WERI-Rb-1 (cell line): ENCODE data around the gene HSPA12B.

ENCODE experiments used
- DNase-seq: peaks from one replicate; pipeline ENCODE4 v3.0.0-alpha.2; 2020
- H3K27ac ChIP-seq: fragments of 250-450 bp; sonication (Bioruptor Pico); 2 replicates; pipeline ENCODE4 v1.5.1; 2020; ENCODE audit warnings: mild to moderate bottlenecking, moderate library complexity
- H3K27me3 ChIP-seq: fragments of 250-450 bp; sonication (Bioruptor Pico); 2 replicates; pipeline ENCODE4 v1.5.1; 2021; ENCODE audit warnings: mild to moderate bottlenecking, low read depth, moderate library complexity; ENCODE audit not compliant: insufficient read depth, severe bottlenecking
- H3K36me3 ChIP-seq: fragments of 250-450 bp; sonication (Bioruptor Pico); 2 replicates; pipeline ENCODE4 v1.5.1; 2020; ENCODE audit warnings: mild to moderate bottlenecking, moderate library complexity
- H3K4me3 ChIP-seq: 2 replicates; pipeline ENCODE4 v1.5.1; 2011; ENCODE audit warnings: low read depth, mild to moderate bottlenecking, control low read depth, low read length
- H3K9me3 ChIP-seq: fragments of 250-450 bp; sonication (Bioruptor Pico); 2 replicates; pipeline ENCODE4 v1.5.1; 2021; ENCODE audit warnings: mild to moderate bottlenecking, moderate library complexity; ENCODE audit not compliant: severe bottlenecking
- TF ChIP-seq, protein P1 (sequence below): IDR thresholded peaks from 2 replicates; pipeline ENCODE4 v1.5.1; 2011; ENCODE audit warnings: low read depth, mild to moderate bottlenecking, control low read depth, inconsistent platforms, low read length

Gene HSPA12B

DNA sequence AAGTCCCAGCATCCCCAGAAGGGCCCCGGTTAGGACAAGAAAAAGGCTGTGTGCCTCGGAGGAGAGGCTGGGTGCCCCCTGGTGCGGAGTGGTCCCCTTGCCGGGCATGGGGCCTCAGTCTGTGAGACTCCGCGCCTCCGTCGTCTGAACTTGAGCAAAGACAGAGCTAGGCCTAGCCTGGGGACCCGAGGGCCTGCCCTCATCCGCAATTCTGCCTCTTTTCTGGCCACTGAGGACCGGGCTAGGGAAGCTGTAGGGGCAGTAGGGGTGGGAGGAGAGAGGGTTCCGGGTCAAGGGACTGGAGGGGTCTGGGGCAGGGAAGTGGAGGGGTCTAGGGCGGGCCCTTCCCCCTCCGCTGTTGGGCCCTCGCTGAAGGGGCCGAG lies 550 bp upstream of the HSPA12B start:
- Histone ChIP-seq H3K27me3 (no peaks in the 10 kb centered on the region), H3K27ac (no peak overlapping the region), H3K9me3 (no peaks in the 10 kb centered on the region), H3K36me3 (no peaks in the 10 kb centered on the region), H3K4me3 (no peak overlapping the region)
- DNase-seq, result no peak
- TF ChIP-seq, protein P1, sequence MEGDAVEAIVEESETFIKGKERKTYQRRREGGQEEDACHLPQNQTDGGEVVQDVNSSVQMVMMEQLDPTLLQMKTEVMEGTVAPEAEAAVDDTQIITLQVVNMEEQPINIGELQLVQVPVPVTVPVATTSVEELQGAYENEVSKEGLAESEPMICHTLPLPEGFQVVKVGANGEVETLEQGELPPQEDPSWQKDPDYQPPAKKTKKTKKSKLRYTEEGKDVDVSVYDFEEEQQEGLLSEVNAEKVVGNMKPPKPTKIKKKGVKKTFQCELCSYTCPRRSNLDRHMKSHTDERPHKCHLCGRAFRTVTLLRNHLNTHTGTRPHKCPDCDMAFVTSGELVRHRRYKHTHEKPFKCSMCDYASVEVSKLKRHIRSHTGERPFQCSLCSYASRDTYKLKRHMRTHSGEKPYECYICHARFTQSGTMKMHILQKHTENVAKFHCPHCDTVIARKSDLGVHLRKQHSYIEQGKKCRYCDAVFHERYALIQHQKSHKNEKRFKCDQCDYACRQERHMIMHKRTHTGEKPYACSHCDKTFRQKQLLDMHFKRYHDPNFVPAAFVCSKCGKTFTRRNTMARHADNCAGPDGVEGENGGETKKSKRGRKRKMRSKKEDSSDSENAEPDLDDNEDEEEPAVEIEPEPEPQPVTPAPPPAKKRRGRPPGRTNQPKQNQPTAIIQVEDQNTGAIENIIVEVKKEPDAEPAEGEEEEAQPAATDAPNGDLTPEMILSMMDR, result no peak

GRCh38 chr20:3733119-3733995 lies 872 bp downstream of the HSPA12B start:
- no peaks in the 10 kb centered on the region for H3K36me3 ChIP-seq
- DNase-seq, result no peak
- no peaks in the 10 kb centered on the region for H3K9me3 ChIP-seq
- no peak overlapping the region for H3K27ac ChIP-seq
- no peak overlapping the region for H3K4me3 ChIP-seq
- TF ChIP-seq, protein P1, result no peak
- no peaks in the 10 kb centered on the region for H3K27me3 ChIP-seq

DNA sequence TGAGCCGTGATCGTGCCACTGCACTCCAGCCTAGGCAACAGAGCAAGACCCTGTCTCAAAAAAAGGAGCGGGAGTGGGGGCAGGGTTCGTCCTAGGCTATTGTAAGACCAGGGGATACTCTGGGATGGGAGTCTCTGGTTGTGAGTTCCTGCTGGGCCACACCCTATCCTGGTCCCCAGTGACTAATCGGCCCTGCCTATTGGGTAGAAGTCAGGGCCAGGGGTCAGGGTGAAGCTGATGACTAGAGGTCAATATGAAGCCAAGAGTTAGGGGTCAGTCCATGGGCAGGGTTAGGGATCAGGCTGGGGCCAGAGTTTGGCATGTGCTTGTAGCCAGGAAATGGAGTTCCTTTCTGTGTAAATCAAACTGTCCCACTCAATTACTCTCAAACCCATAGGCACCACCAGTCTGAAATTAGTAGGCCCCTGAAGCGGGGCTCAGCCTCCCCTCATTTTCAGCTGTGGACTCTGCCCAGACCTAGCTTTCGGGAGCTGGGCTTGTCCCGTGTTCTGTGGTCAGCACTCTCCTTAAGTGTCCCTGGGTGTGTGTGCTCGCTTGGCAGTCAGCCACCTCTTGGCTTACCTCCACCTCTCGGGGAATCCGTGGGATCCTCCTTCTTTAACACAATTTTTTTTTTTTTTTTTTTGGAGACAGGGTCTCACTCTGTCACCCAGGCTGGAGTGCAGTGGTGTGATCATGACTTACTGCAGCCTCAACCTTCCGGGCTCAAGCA lies 1.8 kb downstream of the HSPA12B start:
- Histone ChIP-seq H3K27ac (no peak overlapping the region), H3K36me3 (no peaks in the 10 kb centered on the region), H3K9me3 (no peaks in the 10 kb centered on the region), H3K27me3 (no peaks in the 10 kb centered on the region), H3K4me3 (no peak overlapping the region)
- TF ChIP-seq, protein P1, result no peak
- DNase-seq, result no peak

GRCh38 chr20:3735768-3736167 lies 3.3 kb downstream of the HSPA12B start:
- no peaks in the 10 kb centered on the region for H3K36me3 ChIP-seq
- TF ChIP-seq, protein P1, result no peak
- no peak for DNase-seq
- no peaks in the 10 kb centered on the region for H3K27me3 ChIP-seq
- H3K4me3 ChIP-seq, result no peak overlapping the region
- H3K27ac ChIP-seq, result no peak overlapping the region
- H3K9me3 ChIP-seq, result no peaks in the 10 kb centered on the region

DNA sequence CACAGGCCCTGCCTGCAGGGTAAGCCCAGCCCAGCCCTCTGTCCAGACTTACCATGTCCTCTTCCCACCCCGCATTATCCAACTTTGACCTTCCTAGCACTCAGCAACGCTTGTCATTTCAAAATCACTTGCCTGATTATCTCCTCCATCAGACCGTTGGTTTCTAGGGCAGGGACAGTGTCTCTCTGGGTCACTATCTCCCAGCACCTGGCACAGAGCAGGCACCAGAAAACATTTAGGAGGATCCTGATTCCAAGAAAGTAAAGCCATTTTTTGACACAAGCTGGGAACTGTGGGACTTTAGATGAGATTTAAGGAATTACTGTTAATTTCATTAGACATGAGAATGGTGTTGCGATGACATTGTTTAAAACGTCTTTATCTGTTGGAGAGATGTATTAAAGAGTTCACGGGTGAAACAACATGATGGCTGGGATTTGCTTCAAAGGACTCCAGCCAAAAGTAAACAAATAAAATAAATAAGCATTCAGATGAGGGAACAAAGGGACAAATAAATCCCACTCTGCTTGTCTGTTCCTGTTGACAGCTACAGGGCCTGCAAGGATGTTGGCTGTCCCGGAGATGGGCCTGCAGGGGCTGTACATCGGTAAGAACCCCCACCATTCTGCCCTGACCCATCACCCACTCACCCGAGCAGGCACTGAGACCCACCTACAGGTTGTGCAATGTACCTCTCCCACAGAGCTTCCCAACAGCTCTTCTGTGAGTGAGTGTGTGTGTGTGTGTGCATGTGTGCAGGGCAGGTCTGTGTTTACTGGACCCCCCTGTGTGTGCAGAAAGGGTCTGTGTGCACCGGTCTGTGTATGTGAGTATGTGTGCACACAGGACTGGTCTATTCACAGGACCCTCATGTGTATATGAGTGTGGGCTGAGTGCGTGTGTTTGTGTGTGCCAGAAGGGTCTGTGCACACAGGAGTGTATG lies 5.9 kb downstream of the HSPA12B start:
- peak; percentile 47 for DNase-seq
- H3K27ac ChIP-seq, result peak overlapping the region; percentile 56
- no peaks in the 10 kb centered on the region for H3K36me3 ChIP-seq
- no peaks in the 10 kb centered on the region for H3K9me3 ChIP-seq
- TF ChIP-seq, protein P1, result no peak
- no peaks in the 10 kb centered on the region for H3K27me3 ChIP-seq
- H3K4me3 ChIP-seq, result no peak overlapping the region
